Measurements from ENCODE around the gene ZNF514. TPM values are rescaled to one million over a fixed set of nuclear protein-coding genes. Genes with fewer than 3 reads are reported as not detected.
"Not testable (repeated sequence)": the region's sequence is repeated elsewhere in the genome, so short reads cannot be mapped to it uniquely, and the experiment has no call there.

ZNF514 gene
- total RNA-seq, 1 experiment from 2014 or later, result 7.5 TPM

GRCh38 chr2:95138702-95139101 lies 20.9 kb downstream of the ZNF514 start:
- no peak for DNase-seq (ENCODE audit: low read depth)

GRCh38 chr2:95122197-95122551 lies 37.5 kb downstream of the ZNF514 start:
- no peak for DNase-seq (ENCODE audit: low read depth)

- peak; percentile 54 for DNase-seq (ENCODE audit: low read depth)
Measured at GRCh38 chr2:95121407-95122196, 38.0 kb downstream of the ZNF514 start, which contains the start of gene MRPS5. Gene MRPS5, minus strand, starts transcription at chr2:95121808. Its CDS starts 17 bp downstream, at chr2:95121791.

GRCh38 chr2:95121093-95121406 lies 38.6 kb downstream of the ZNF514 start:
- no peak for DNase-seq (ENCODE audit: low read depth)

GRCh38 chr2:95115418-95115817 lies 44.2 kb downstream of the ZNF514 start:
- DNase-seq (ENCODE audit: low read depth), result peak; percentile 60

- DNase-seq (ENCODE audit: low read depth), result no peak
Measured at GRCh38 chr2:95113464-95113863, 46.2 kb downstream of the ZNF514 start.

GRCh38 chr2:95110395-95110794 lies 49.3 kb downstream of the ZNF514 start:
- DNase-seq (ENCODE audit: low read depth), result no peak

- no peak for DNase-seq (ENCODE audit: low read depth)
Measured at GRCh38 chr2:95109260-95109659, 50.4 kb downstream of the ZNF514 start.

- no peak for DNase-seq (ENCODE audit: low read depth)
Measured at GRCh38 chr2:95106081-95106480, 53.6 kb downstream of the ZNF514 start.

GRCh38 chr2:95104606-95105005 lies 55.0 kb downstream of the ZNF514 start:
- no peak for DNase-seq (ENCODE audit: low read depth)

GRCh38 chr2:95099910-95100309 lies 59.7 kb downstream of the ZNF514 start:
- DNase-seq (ENCODE audit: low read depth), result no peak

GRCh38 chr2:95098273-95098672 lies 61.4 kb downstream of the ZNF514 start:
- DNase-seq (ENCODE audit: low read depth), result not testable (repeated sequence)

Other genes starting within 250 kb of the ZNF514 start
- gene MAL, start 134.1 kb downstream of the ZNF514 start, total RNA-seq (2014; rRNA removed), result not detected in 2 replicates
- gene MRPS5, start 38.0 kb downstream of the ZNF514 start, total RNA-seq (2014; rRNA removed), result 40.5 and 44.8 TPM in 2 replicates
- 5.5 and 6.5 TPM in 2 replicates for gene ZNF2, start 6.0 kb upstream of the ZNF514 start, total RNA-seq (2014; rRNA removed)
- gene ZNF892, start 47.7 kb upstream of the ZNF514 start, total RNA-seq (2014; rRNA removed), result 3.4 and 4.6 TPM in 2 replicates
- gene PROM2, start 114.6 kb upstream of the ZNF514 start, total RNA-seq (2014; rRNA removed), result 0.06 TPM in 2 replicates
- 0.19 and 0.29 TPM in 2 replicates for gene KCNIP3, start 137.5 kb upstream of the ZNF514 start, total RNA-seq (2014; rRNA removed)
- gene FAHD2A, start 242.9 kb upstream of the ZNF514 start, total RNA-seq (2014; rRNA removed), result 27.1 and 29.8 TPM in 2 replicates